K562 (cell line): ENCODE measurements around the gene XPA. TPM values are rescaled to one million over a fixed set of nuclear protein-coding genes. Genes with fewer than 3 reads are reported as not detected.

Source experiments
- ARID1B ChIP-seq: fragments of 450-650 bp; IDR thresholded peaks from 2 replicates; pipeline ENCODE4 v1.6.1; 2016; ENCODE audit warnings: antibody characterized with exemption, mild to moderate bottlenecking, inconsistent platforms
- CHCHD3 ChIP-seq: fragments of 250-450 bp; sonication (Bioruptor Pico); IDR thresholded peaks from 2 replicates; pipeline ENCODE4 v2.1.2; 2022; ENCODE audit warnings: mild to moderate bottlenecking
- CREB3 ChIP-seq: fragments of 450-650 bp; conservative IDR thresholded peaks from 2 replicates; pipeline ENCODE4 v1.6.1; 2016; ENCODE audit warnings: missing genetic modification characterization, low read depth, mild to moderate bottlenecking, missing compliant biosample characterization, moderate library complexity
- DMBX1 ChIP-seq: fragments of 250-450 bp; sonication (Bioruptor Pico); IDR thresholded peaks from 2 replicates; pipeline ENCODE4 v1.8.0; 2022; ENCODE audit warnings: inconsistent platforms, mild to moderate bottlenecking, moderate library complexity, borderline replicate concordance
- ETS1 ChIP-seq: conservative IDR thresholded peaks from 2 replicates; pipeline ENCODE4 v1.6.1; 2011; ENCODE audit warnings: low read depth, mild to moderate bottlenecking, low read length; ENCODE audit not compliant: control insufficient read depth
- GTF2A2 ChIP-seq: IDR thresholded peaks from 2 replicates; pipeline ENCODE4 v1.6.1; 2016; ENCODE audit warnings: mild to moderate bottlenecking, missing genetic modification characterization, missing compliant biosample characterization
- MAX ChIP-seq: sonication (generic); formaldehyde crosslinking; IDR thresholded peaks from 2 replicates; pipeline ENCODE4 v1.9.0; 2022; ENCODE audit warnings: mild to moderate bottlenecking, missing genetic modification reagents
- MTA3 ChIP-seq: fragments of 450-650 bp; formaldehyde crosslinking; IDR thresholded peaks from 2 replicates; pipeline ENCODE4 v1.6.1; 2017; ENCODE audit warnings: mild to moderate bottlenecking, borderline replicate concordance
- NR2C2 ChIP-seq, 2 experiments: fragments of 200-800 bp in 1 of 2; sonication (Bioruptor generic) in 1 of 2; sonication (generic) in 1 of 2; formaldehyde crosslinking in 1 of 2; IDR thresholded peaks; 2 replicates each; pipeline versions ENCODE4 v1.6.1 to v1.8.0; 2016 to 2022; ENCODE audit warnings: mild to moderate bottlenecking in 1 of 2, missing compliant biosample characterization in 1 of 2, missing genetic modification characterization in 1 of 2, missing genetic modification reagents in 1 of 2
- PRMT5 ChIP-seq: sonication (generic); formaldehyde crosslinking; IDR thresholded peaks from 2 replicates; pipeline ENCODE4 v1.5.0; 2020; ENCODE audit warnings: missing genetic modification reagents
- SPI1 ChIP-seq: IDR thresholded peaks from 2 replicates; pipeline ENCODE4 v1.6.1; 2011; ENCODE audit warnings: low read depth, low read length, control low read depth, borderline replicate concordance
- TCF15 ChIP-seq: fragments of 250-450 bp; sonication (Bioruptor Pico); IDR thresholded peaks from 2 replicates; pipeline ENCODE4 v1.8.0; 2022; ENCODE audit warnings: moderate library complexity, mild to moderate bottlenecking, inconsistent platforms
- TEAD2 ChIP-seq: fragments of 450-650 bp; IDR thresholded peaks from 2 replicates; pipeline ENCODE4 v1.6.1; 2016; ENCODE audit warnings: missing genetic modification characterization, control low read depth, missing compliant biosample characterization
- U2AF1 ChIP-seq: fragments of 200-400 bp; formaldehyde crosslinking; optimal IDR thresholded peaks from 2 replicates; pipeline ENCODE3; 2017; ENCODE audit warnings: mild to moderate bottlenecking, low read depth, low read length, moderate library complexity
- YY1 ChIP-seq, 3 experiments: IDR thresholded peaks; 2 replicates each; pipeline ENCODE4 v1.6.1; 2011; ENCODE audit warnings: low read length in 2 of 3, mild to moderate bottlenecking in 2 of 3, moderate library complexity in 2 of 3, borderline replicate concordance in 1 of 3, control low read depth in 1 of 3, low read depth in 1 of 3; ENCODE audit not compliant: insufficient read depth in 3 of 3, insufficient replicate concordance in 2 of 3, control insufficient read depth in 1 of 3, insufficient read length in 1 of 3; ENCODE audit errors: extremely low read depth in 1 of 3
- ZBTB11 ChIP-seq, 3 experiments: fragments of 200-800 bp in 1 of 3; fragments of 250-450 bp in 1 of 3; fragments of 450-650 bp in 1 of 3; sonication (Bioruptor Pico) in 1 of 3; sonication (Bioruptor generic) in 1 of 3; formaldehyde crosslinking in 1 of 3; IDR thresholded peaks; 2 replicates each; pipeline versions ENCODE4 v1.6.1 to v1.8.0; 2016 to 2022; ENCODE audit warnings: mild to moderate bottlenecking in 2 of 3, missing genetic modification characterization in 2 of 3, missing compliant biosample characterization in 1 of 3, moderate library complexity in 1 of 3
- ZNF134 ChIP-seq: fragments of 250-450 bp; sonication (Bioruptor Pico); conservative IDR thresholded peaks from 2 replicates; pipeline ENCODE4 v1.4.0; 2020
- ZNF75A ChIP-seq: fragments of 450-650 bp; formaldehyde crosslinking; IDR thresholded peaks from 2 replicates; pipeline ENCODE4 v1.4.0; 2020; ENCODE audit warnings: mild to moderate bottlenecking
- ZZZ3 ChIP-seq: fragments of 450-650 bp; IDR thresholded peaks from 2 replicates; pipeline ENCODE4 v1.6.1; 2016; ENCODE audit warnings: antibody characterized with exemption, mild to moderate bottlenecking, moderate library complexity
- polyA plus RNA-seq, 8 experiments: library from polyadenylated mRNA; depleted of rRNA in 4 of 8; stranded (reverse) in 5 of 8; unstranded in 3 of 8; fragments of >200 nt; fragmentation: Nextera tagmentation in 2 of 8; fragmentation: Illumina TruSeq in 1 of 8; extraction: Ambion mirVana in 2 of 8; extraction: Trizol in 1 of 8; gene quantifications; 2 replicates each; pipeline versions ENCODE4 v1.2.1 to v1.2.3, GENCODE V29; 2011 to 2014; ENCODE audit warnings: inconsistent platforms in 1 of 8, missing spikeins in 1 of 8
- total RNA-seq, 7 experiments: library from RNA; depleted of rRNA in 6 of 7; stranded (reverse); fragments of >200 nt in 6 of 7; fragmentation: Illumina TruSeq in 2 of 7; extraction: Trizol in 2 of 7; gene quantifications; 2 replicates each; pipeline versions ENCODE4 v1.2.1 to v1.2.3, GENCODE V29; 2011 to 2021; ENCODE audit warnings: low replicate concordance in 1 of 7

The XPA gene
- total and polyA plus RNA-seq, 9 of the 15 experiments (the other 6 are each of a cell fraction or from before 2014, with no cell fraction given), result 5.1 to 18.2 (median 14.1) TPM

GRCh38 chr9:97696803-97697601 is at the start of gene XPA (continued):
- TF ChIP-seq ETS1 (0 out of 2 replicates have a peak, but pooled peaks have one; percentile 64), MTA3 (peak; percentile 72; the same call in 1 of the 2 replicates), NR2C2 (CRISPR knock-in tag; IDR thresholded peaks at IDR 0.05) (peak; percentile 56; the same call in 1 of the 2 replicates), NR2C2 (tag; IDR thresholded peaks at IDR 0.05) (no peak), MAX (CRISPR knock-in tag) (no peak; the same call in none of the 2 replicates), CHCHD3 (CRISPR knock-in tag) (no peak), CREB3 (tag) (no peak), YY1 (IDR thresholded peaks at IDR 0.05; ENCODE audit: borderline replicate concordance in 1 of 3, control insufficient read depth in 1 of 3, extremely low read depth in 1 of 3, insufficient read depth in 3 of 3, insufficient read length in 1 of 3, insufficient replicate concordance in 2 of 3, low read depth in 1 of 3, low read length in 2 of 3) (peak; percentile 61 to 92 (median 89)), ZZZ3 (no peak), PRMT5 (CRISPR knock-in tag) (no peak), SPI1 (no peak), ZBTB11 (CRISPR knock-in tag; IDR thresholded peaks at IDR 0.05) (no peak), TCF15 (CRISPR knock-in tag) (no peak), TEAD2 (tag) (no peak), ZNF75A (CRISPR knock-in tag) (no peak), DMBX1 (no peak), ARID1B (no peak), ZNF134 (CRISPR knock-in tag) (no peak), GTF2A2 (tag) (no peak), U2AF1 (peak; percentile 43)
